T-cell (primary cell): ENCODE measurements around the gene VEGFA. TPM values are rescaled to one million over a fixed set of nuclear protein-coding genes. Genes with fewer than 3 reads are reported as not detected.

Experiments used
- ATAC-seq, 4 experiments: fragments of 200-7000 bp in 3 of 4; fragments of 150-1000 bp in 1 of 4; cut with Tn5 transposase; replicated peaks in 1 of 4; 1 replicate in 3 of 4; 2 replicates in 1 of 4; pipeline ENCODE4 v1.10.0; 2021; ENCODE audit warnings: moderate library complexity in 3 of 4, mild to moderate bottlenecking in 2 of 4, moderate number of reproducible peaks in 1 of 4
- CTCF ChIA-PET, 2 donors: fragments of 300-600 bp; sonication (Branson Sonifier 250); formaldehyde crosslinking; loops; one replicate each; lab custom pipeline; 2022; ENCODE audit warnings: antibody characterized with exemption in 2 of 2; lab: Charles Lee
- POLR2A ChIA-PET, 2 donors: fragments of 300-600 bp; sonication (Branson Sonifier 250); formaldehyde crosslinking; loops; one replicate each; lab custom pipeline; 2022; ENCODE audit warnings: antibody characterized with exemption in 2 of 2; lab: Charles Lee
- DNase-seq, 35 experiments: peaks; one replicate each; pipeline versions ENCODE4 v3.0.0 to v3.0.0-alpha.2; 2013 to 2023
- H3K27ac ChIP-seq: one replicate; pipeline ENCODE4 v1.5.1; 2013; ENCODE audit warnings: low read length
- H3K27me3 ChIP-seq, 2 experiments: replicated peaks in 1 of 2; 1 replicate in 1 of 2; 2 replicates in 1 of 2; pipeline versions ENCODE4 v1.6.1 to v1.7.0; 2013; ENCODE audit warnings: low read length in 1 of 2, mixed read lengths in 1 of 2; ENCODE audit not compliant: control insufficient read depth in 2 of 2, insufficient read depth in 2 of 2; ENCODE audit errors: extremely low read depth in 1 of 2
- H3K36me3 ChIP-seq, 2 donors: 1 replicate in 1 of 2; 2 replicates in 1 of 2; pipeline versions ENCODE4 v1.6.1 to v1.7.0; 2013; ENCODE audit warnings: low read length in 1 of 2; ENCODE audit not compliant: control insufficient read depth in 2 of 2, insufficient read depth in 1 of 2; ENCODE audit errors: extremely low read depth in 1 of 2
- H3K4me1 ChIP-seq, 2 experiments: 1 replicate in 1 of 2; 2 replicates in 1 of 2; pipeline versions ENCODE4 v1.6.1 to v1.7.0; 2013; ENCODE audit warnings: low read length in 2 of 2, mixed read lengths in 1 of 2; ENCODE audit not compliant: insufficient read depth in 2 of 2, control insufficient read depth in 1 of 2; ENCODE audit errors: extremely low read depth in 1 of 2
- H3K4me3 ChIP-seq, 2 donors: 1 replicate in 1 of 2; 2 replicates in 1 of 2; pipeline versions ENCODE4 v1.5.1 to v1.7.0; 2013; ENCODE audit warnings: mild to moderate bottlenecking in 2 of 2, low read length in 1 of 2, moderate library complexity in 1 of 2; ENCODE audit not compliant: control insufficient read depth in 1 of 2; ENCODE audit errors: extremely low read depth in 1 of 2
- H3K9me3 ChIP-seq: 2 replicates; pipeline ENCODE4 v1.7.0; 2013
- H3K27ac Mint-ChIP-seq, 2 donors: one replicate each; pipeline ENCODE4 v1.8.0; 2020 to 2021; ENCODE audit warnings: mild to moderate bottlenecking in 2 of 2, mixed read lengths in 2 of 2
- H3K27me3 Mint-ChIP-seq, 2 donors: one replicate each; pipeline ENCODE4 v1.8.0; 2021 to 2022; ENCODE audit warnings: mixed read lengths in 2 of 2
- H3K36me3 Mint-ChIP-seq: one replicate; pipeline ENCODE4 v1.8.0; 2021; ENCODE audit warnings: mixed read lengths
- H3K4me1 Mint-ChIP-seq, 3 donors: one replicate each; pipeline ENCODE4 v1.8.0; 2020 to 2022; ENCODE audit warnings: mixed read lengths in 3 of 3, mild to moderate bottlenecking in 1 of 3
- H3K4me3 Mint-ChIP-seq, 3 donors: one replicate each; pipeline ENCODE4 v1.8.0; 2020 to 2022; ENCODE audit warnings: mild to moderate bottlenecking in 3 of 3, mixed read lengths in 3 of 3, moderate library complexity in 3 of 3
- H3K9me3 Mint-ChIP-seq, 3 donors: one replicate each; pipeline ENCODE4 v1.8.0; 2020 to 2022; ENCODE audit warnings: mixed read lengths in 3 of 3
- WGBS: methylation state at CpG from one replicate; pipeline ENCODE4 v1.1.5; 2013; ENCODE audit warnings: missing lambda C conversion rate; ENCODE audit not compliant: insufficient coverage; 5-methylcytosine and 5-hydroxymethylcytosine counted together
- total RNA-seq, 35 experiments: library from RNA in 6 of 35; stranded (reverse) in 6 of 35; fragments of 120-200 nt in 1 of 35; gene quantifications; one replicate each; pipeline versions ENCODE4 v1.2.1 to v1.2.4 and lab custom pipeline; 2013 to 2026

Gene VEGFA
- total RNA-seq, 5 donors from 2014 or later (not counting 1 experiment from before 2014, with no cell fraction given), result 1.1 to 8.9 (median 6.4) TPM

DNA sequence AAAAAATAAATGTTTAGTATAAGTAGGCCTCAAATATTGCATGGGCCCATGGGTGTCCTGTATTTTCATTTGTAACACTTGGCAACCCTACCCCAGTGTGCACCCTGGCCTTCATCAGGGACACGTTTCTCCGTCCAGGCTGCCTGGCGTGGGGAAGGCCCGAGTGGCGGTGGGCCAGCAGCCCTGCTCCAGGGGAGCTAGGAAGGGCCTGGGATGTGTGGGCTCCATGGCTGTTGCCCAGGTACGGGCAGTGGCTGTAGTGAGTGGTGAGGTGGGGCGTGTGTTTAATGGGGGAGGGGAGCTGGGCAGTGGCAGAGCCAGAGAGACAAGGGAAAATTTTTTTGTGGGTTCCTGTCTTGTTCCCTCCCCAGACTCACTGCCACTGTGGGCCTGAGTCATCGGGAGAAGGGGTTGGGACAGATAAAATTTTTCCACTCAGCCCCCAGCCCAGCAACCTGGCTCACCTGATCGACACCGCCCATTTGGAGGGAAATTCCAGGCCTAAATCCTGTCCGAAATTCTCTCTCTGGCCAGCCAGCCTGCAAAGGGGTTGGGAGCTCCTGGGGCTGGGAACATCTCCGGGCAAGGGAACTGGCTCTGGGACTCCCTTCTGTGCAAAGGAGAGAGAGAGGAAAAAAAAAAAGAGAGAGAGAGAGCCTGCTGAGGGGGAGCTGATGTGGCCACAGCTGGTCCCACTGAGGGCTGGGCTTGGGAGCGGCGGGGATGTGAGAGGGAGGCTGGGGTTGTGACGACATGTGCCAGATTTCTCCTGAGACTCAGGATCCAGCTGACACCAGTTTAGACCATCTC lies 32.5 kb upstream of the VEGFA start:
- peak in 1 of 35 experiments; percentile 12 for DNase-seq
- no peak overlapping the region for H3K27ac Mint-ChIP-seq
- 96% methylated on average over 9 of the region's 15 CpGs for WGBS
- H3K27me3 ChIP-seq, result peaks cover 0 to 2% of the 10 kb centered on the region in 2 experiments
- H3K4me1 Mint-ChIP-seq, result peaks cover 9 to 29% (median 23%) of the 10 kb centered on the region in 3 donors
- H3K9me3 Mint-ChIP-seq, result no peaks in the 10 kb centered on the region
- no peak overlapping the region for H3K4me3 Mint-ChIP-seq
- no peak overlapping the region for H3K27ac ChIP-seq
- ATAC-seq, result no peak
- H3K9me3 ChIP-seq, result no peaks in the 10 kb centered on the region
- H3K4me3 ChIP-seq, result no peak overlapping the region
- ChIA-PET CTCF (no interaction called here), POLR2A (no interaction called here)
- no peaks in the 10 kb centered on the region for H3K27me3 Mint-ChIP-seq
- H3K4me1 ChIP-seq, result peaks cover 5 to 14% of the 10 kb centered on the region in 2 experiments
- H3K36me3 Mint-ChIP-seq, result no peaks in the 10 kb centered on the region
- no peaks in the 10 kb centered on the region for H3K36me3 ChIP-seq

DNA sequence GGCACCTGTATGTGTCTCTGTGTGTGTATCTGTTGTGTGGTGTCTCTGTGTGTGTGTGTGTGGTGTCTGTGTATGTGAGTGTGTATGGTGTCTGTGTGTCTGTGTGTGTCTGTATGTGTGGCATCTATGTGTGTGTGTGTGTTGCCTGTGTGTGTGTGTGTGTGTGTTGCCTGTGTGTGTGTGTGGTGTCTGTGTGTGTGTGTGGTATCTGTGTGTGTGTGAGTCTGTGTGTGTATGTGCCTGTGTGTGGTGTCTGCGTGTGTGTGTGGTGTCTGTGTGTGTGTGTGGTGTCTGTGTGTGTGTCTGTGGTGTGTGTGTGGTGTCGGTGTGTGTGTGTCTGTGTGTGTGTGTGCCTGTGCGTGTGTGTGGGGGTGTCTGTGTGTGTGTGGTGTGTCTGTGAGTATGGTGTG lies 31.7 kb upstream of the VEGFA start:
- ATAC-seq, result no peak
- H3K4me1 ChIP-seq, result peaks cover 5 to 14% of the 10 kb centered on the region in 2 experiments
- Mint-ChIP-seq H3K4me3 (no peak overlapping the region), H3K4me1 (peaks cover 7 to 24% (median 21%) of the 10 kb centered on the region in 3 donors), H3K27me3 (no peaks in the 10 kb centered on the region), H3K27ac (no peak overlapping the region), H3K9me3 (no peaks in the 10 kb centered on the region), H3K36me3 (no peaks in the 10 kb centered on the region)
- WGBS, result 50% methylated on average over 2 of the region's 3 CpGs
- H3K27ac ChIP-seq, result no peak overlapping the region
- H3K4me3 ChIP-seq, result no peak overlapping the region
- H3K27me3 ChIP-seq, result peaks cover 0 to 8% of the 10 kb centered on the region in 2 experiments
- H3K36me3 ChIP-seq, result no peaks in the 10 kb centered on the region
- POLR2A ChIA-PET, result no interaction called here
- H3K9me3 ChIP-seq, result no peaks in the 10 kb centered on the region
- CTCF ChIA-PET, result no interaction called here
- no peak for DNase-seq

DNA sequence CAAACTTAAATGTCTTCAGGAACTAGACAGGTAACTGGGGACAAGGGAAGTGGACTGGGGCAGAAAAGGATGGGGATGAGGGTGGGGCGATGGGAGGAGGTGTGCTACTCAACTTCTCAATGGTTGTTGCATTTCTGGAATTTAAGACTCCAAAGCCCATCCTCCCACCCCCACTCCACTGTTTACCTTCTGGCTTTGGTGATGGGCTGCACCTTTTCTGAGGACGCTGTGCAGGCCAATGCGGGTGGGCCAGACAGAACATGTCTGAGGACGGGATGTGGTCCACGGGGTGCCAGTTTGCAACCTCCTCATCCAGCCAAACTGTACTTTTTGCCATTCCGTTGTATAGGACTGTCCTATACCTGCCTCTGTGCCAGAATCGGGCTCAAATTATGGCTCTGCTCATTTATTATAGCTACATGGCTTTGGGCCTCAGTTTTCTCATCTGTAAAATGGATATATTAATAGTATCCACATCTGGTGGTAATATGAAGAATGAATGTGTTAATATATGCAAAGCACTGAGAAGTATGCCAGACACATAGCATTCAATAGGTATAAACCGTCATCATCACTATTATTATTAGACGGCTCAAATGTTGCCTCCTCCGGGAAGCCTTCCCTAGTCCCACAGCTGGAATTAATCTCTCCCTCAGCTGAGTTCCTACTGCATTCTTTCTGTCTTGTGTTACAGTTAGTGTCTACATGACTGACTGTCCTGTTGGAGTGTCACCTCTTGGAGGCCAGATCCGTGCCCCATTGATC lies 31.0 kb upstream of the VEGFA start:
- Histone ChIP-seq H3K9me3 (no peaks in the 10 kb centered on the region), H3K27ac (no peak overlapping the region), H3K36me3 (no peaks in the 10 kb centered on the region), H3K27me3 (peaks cover 0 to 8% of the 10 kb centered on the region in 2 experiments), H3K4me1 (peaks cover 5 to 9% of the 10 kb centered on the region in 2 experiments), H3K4me3 (no peak overlapping the region)
- no peak overlapping the region for H3K27ac Mint-ChIP-seq
- H3K4me1 Mint-ChIP-seq, result peaks cover 0 to 16% (median 13%) of the 10 kb centered on the region in 3 donors
- CTCF ChIA-PET, result no interaction called here
- no peaks in the 10 kb centered on the region for H3K9me3 Mint-ChIP-seq
- H3K4me3 Mint-ChIP-seq, result no peak overlapping the region
- H3K36me3 Mint-ChIP-seq, result no peaks in the 10 kb centered on the region
- ATAC-seq (no peak), DNase-seq (no peak)
- 95% methylated on average over 4 of the region's 11 CpGs for WGBS
- peaks cover 0 to 2% of the 10 kb centered on the region in 2 donors for H3K27me3 Mint-ChIP-seq
- POLR2A ChIA-PET, result no interaction called here

GRCh38 chr6:43739642-43740091 lies 30.3 kb upstream of the VEGFA start:
- DNase-seq (peak in 1 of 35 experiments; percentile 16), ATAC-seq (no peak)
- H3K9me3 ChIP-seq, result no peaks in the 10 kb centered on the region
- POLR2A ChIA-PET, result no interaction called here
- H3K27ac ChIP-seq, result no peak overlapping the region
- CTCF ChIA-PET, result no interaction called here
- peaks cover 0 to 14% of the 10 kb centered on the region in 2 experiments for H3K27me3 ChIP-seq
- Mint-ChIP-seq H3K9me3 (no peaks in the 10 kb centered on the region), H3K4me1 (peaks cover 0 to 10% (median 7%) of the 10 kb centered on the region in 3 donors), H3K4me3 (no peak overlapping the region), H3K27ac (no peak overlapping the region), H3K36me3 (no peaks in the 10 kb centered on the region), H3K27me3 (peaks cover 4 to 9% of the 10 kb centered on the region in 2 donors)
- H3K4me1 ChIP-seq, result peaks cover 0 to 3% of the 10 kb centered on the region in 2 experiments
- H3K4me3 ChIP-seq, result no peak overlapping the region
- H3K36me3 ChIP-seq, result no peaks in the 10 kb centered on the region
- WGBS, result 92% methylated on average over 3 of the region's 4 CpGs

DNA sequence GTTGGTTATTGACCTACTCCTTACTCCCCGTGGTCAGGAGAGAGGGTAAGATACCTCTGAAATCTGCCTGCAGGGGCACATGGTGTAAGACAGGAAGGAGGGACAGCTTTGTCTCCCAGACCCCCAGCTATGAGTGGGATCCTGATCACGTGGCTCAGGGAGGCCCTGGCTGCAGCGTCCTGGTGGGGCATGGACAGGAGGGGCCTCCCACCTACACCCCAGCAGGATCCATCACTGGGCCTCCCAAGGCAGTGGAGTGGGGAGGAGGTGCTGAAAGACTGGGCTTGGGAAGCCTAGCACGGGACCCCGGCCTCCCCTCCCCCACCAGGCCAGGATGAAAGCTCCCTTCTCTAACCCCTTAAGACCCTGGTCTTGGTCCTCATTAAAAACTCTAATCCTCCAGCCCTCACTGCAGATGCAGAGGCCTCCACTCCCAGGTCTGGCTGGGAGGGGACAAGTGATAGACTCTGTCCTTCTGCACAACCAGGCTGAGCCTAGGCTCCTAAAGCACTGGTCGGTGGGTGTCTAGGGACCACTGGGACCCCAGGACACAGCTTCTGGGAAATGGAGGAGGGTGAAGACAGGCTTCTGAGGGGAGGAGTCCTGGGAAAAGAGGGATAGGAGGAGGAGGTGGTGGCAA lies 29.6 kb upstream of the VEGFA start:
- H3K9me3 ChIP-seq, result no peaks in the 10 kb centered on the region
- POLR2A ChIA-PET, result no interaction called here
- CTCF ChIA-PET, result no interaction called here
- 75% methylated on average over 1 of the region's 6 CpGs for WGBS
- H3K4me3 ChIP-seq, result no peak overlapping the region
- H3K4me3 Mint-ChIP-seq, result no peak overlapping the region
- H3K36me3 ChIP-seq, result no peaks in the 10 kb centered on the region
- no peak overlapping the region for H3K27ac ChIP-seq
- no peaks in the 10 kb centered on the region for H3K36me3 Mint-ChIP-seq
- peak in 1 of 35 experiments; percentile 13 for DNase-seq
- H3K9me3 Mint-ChIP-seq, result no peaks in the 10 kb centered on the region
- H3K4me1 Mint-ChIP-seq, result peaks cover 0 to 3% (median 2%) of the 10 kb centered on the region in 3 donors
- peaks cover 0 to 18% of the 10 kb centered on the region in 2 experiments for H3K27me3 ChIP-seq
- H3K4me1 ChIP-seq, result no peaks in the 10 kb centered on the region
- no peak overlapping the region for H3K27ac Mint-ChIP-seq
- peaks cover 5 to 12% of the 10 kb centered on the region in 2 donors for H3K27me3 Mint-ChIP-seq
- ATAC-seq, result no peak
